Prostate gland (tissue), 2 donors: ENCODE measurements around the gene OLFML2B.

Source experiments
- POLR2A ChIP-seq: fragments of 450-650 bp; IDR thresholded peaks from one replicate; pipeline ENCODE4 v1.6.1; 2016; ENCODE audit warnings: antibody characterized with exemption, mild to moderate bottlenecking
- POLR2AphosphoS5 ChIP-seq: sonication (generic); formaldehyde crosslinking; IDR thresholded peaks from one replicate; pipeline ENCODE4 v1.6.1; 2017; ENCODE audit warnings: antibody characterized with exemption
- TF ChIP-seq, protein P1 (sequence below), 4 experiments: fragments of 200-600 bp in 2 of 4; fragments of 450-650 bp in 2 of 4; sonication (generic) in 2 of 4; IDR thresholded peaks; 1 replicate in 3 of 4; 2 replicates in 1 of 4; pipeline ENCODE4 v1.5.1; 2016 to 2019; ENCODE audit warnings: antibody characterized with exemption in 4 of 4, mild to moderate bottlenecking in 2 of 4, moderate library complexity in 2 of 4

DNA sequence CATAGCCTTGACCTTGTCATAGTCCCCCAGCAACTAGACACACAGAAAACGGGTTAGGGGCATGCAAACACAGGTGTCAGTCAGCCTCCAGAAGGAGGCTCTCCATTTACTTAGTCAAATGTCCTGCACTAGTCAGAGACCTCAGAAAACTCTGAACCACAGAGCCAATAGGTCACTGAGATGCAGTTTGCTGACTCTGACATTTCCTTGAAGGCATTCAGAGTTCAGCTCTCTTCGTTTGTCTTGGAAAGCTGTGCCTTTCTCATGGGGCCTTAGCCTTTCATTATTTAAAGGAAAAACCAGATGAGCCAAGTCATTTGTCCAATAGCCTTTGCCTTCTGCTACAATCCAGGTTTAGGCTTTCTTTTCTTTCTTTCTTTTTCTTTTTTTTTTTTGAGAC, 3.5 kb downstream of the OLFML2B start:
- TF ChIP-seq POLR2AphosphoS5: no peak
- TF ChIP-seq, protein P1, sequence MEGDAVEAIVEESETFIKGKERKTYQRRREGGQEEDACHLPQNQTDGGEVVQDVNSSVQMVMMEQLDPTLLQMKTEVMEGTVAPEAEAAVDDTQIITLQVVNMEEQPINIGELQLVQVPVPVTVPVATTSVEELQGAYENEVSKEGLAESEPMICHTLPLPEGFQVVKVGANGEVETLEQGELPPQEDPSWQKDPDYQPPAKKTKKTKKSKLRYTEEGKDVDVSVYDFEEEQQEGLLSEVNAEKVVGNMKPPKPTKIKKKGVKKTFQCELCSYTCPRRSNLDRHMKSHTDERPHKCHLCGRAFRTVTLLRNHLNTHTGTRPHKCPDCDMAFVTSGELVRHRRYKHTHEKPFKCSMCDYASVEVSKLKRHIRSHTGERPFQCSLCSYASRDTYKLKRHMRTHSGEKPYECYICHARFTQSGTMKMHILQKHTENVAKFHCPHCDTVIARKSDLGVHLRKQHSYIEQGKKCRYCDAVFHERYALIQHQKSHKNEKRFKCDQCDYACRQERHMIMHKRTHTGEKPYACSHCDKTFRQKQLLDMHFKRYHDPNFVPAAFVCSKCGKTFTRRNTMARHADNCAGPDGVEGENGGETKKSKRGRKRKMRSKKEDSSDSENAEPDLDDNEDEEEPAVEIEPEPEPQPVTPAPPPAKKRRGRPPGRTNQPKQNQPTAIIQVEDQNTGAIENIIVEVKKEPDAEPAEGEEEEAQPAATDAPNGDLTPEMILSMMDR (IDR thresholded peaks at IDR 0.05): no peak
- no peak for TF ChIP-seq POLR2A
